ENCODE data around the gene RPL22L1. TPM values are rescaled to one million over a fixed set of nuclear protein-coding genes. Genes with fewer than 3 reads are reported as not detected.
"Not testable (repeated sequence)": the region's sequence is repeated elsewhere in the genome, so short reads cannot be mapped to it uniquely, and the experiment has no call there.

Gene RPL22L1
- total and polyA plus RNA-seq, 8 donors: 10.4 to 89.0 (median 35.4) TPM

GRCh38 chr3:170893895-170894294 is 23.9 kb upstream of the RPL22L1 start:
- Histone ChIP-seq H3K27ac (no peak overlapping the region), H3K36me3 (no peaks in the 10 kb centered on the region), H3K4me3 (no peak overlapping the region), H3K4me1 (no peaks in the 10 kb centered on the region), H3K9me3 (no peaks in the 10 kb centered on the region), H3K27me3 (no peaks in the 10 kb centered on the region)
- ATAC-seq (no peak), FAIRE-seq (no peak), DNase-seq (no peak)
- intact Hi-C loops (cut with DNase I): no loop called here
- 97 to 99% methylated on average over 8 of the region's 8 CpGs for WGBS, 2 donors
- no peak for TF ChIP-seq CTCF (IDR thresholded peaks at IDR 0.05)

GRCh38 chr3:170889630-170890029 is 19.6 kb upstream of the RPL22L1 start:
- intact Hi-C loops (cut with DNase I): no loop called here
- no peaks in the 10 kb centered on the region for H3K27me3 ChIP-seq
- no peak overlapping the region for H3K27ac ChIP-seq
- no peaks in the 10 kb centered on the region for H3K9me3 ChIP-seq
- no peak for TF ChIP-seq CTCF (IDR thresholded peaks at IDR 0.05)
- ATAC-seq (no peak), FAIRE-seq (no peak), DNase-seq (no peak)
- 69 to 74% methylated on average over 1 of the region's 1 CpG for WGBS, 2 donors
- no peaks in the 10 kb centered on the region for H3K36me3 ChIP-seq
- H3K4me3 ChIP-seq: no peak overlapping the region
- H3K4me1 ChIP-seq: no peaks in the 10 kb centered on the region

GRCh38 chr3:170889132-170889531 is 19.1 kb upstream of the RPL22L1 start:
- H3K27ac ChIP-seq: no peak overlapping the region
- H3K27me3 ChIP-seq: no peaks in the 10 kb centered on the region
- DNase-seq: no peak
- H3K9me3 ChIP-seq: no peaks in the 10 kb centered on the region
- TF ChIP-seq CTCF (IDR thresholded peaks at IDR 0.05): no peak
- H3K4me3 ChIP-seq: no peak overlapping the region
- intact Hi-C loops (cut with DNase I): no loop called here
- ATAC-seq: no peak
- no peaks in the 10 kb centered on the region for H3K4me1 ChIP-seq
- H3K36me3 ChIP-seq: no peaks in the 10 kb centered on the region
- no peak for FAIRE-seq

- H3K4me3 ChIP-seq; FAIRE-seq; H3K27ac ChIP-seq; H3K36me3 ChIP-seq; intact Hi-C loops (cut with DNase I); H3K9me3 ChIP-seq; DNase-seq; H3K4me1 ChIP-seq; ATAC-seq; H3K27me3 ChIP-seq: not testable (repeated sequence)
- 86 to 87% methylated on average over 20 of the region's 24 CpGs for WGBS, 2 donors
These were observed 14.3 kb upstream of the RPL22L1 start for GRCh38 chr3:170884109-170884930.

- H3K4me3 ChIP-seq; H3K4me1 ChIP-seq; H3K36me3 ChIP-seq; FAIRE-seq; intact Hi-C loops (cut with DNase I); H3K9me3 ChIP-seq; DNase-seq; ATAC-seq; H3K27me3 ChIP-seq; H3K27ac ChIP-seq: not testable (repeated sequence)
- whole genome bisulfite sequencing, 2 donors: 87 to 100% methylated on average over 1 to 3 of the region's 5 CpGs
These were observed 8.7 kb upstream of the RPL22L1 start for GRCh38 chr3:170878688-170879087.

GRCh38 chr3:170877311-170877710 is 7.3 kb upstream of the RPL22L1 start:
- intact Hi-C loops (cut with DNase I); H3K4me3 ChIP-seq; H3K4me1 ChIP-seq; H3K27ac ChIP-seq; FAIRE-seq; H3K9me3 ChIP-seq; H3K27me3 ChIP-seq; ATAC-seq; H3K36me3 ChIP-seq; DNase-seq: not testable (repeated sequence)
- WGBS, 2 donors: 89 to 91% methylated on average over 6 of the region's 6 CpGs
